GM18909 (cell line): ENCODE data around the gene TOX2.

Experiments used
- ATAC-seq: cut with Tn5 transposase; IDR thresholded peaks from one replicate; pipeline ENCODE4 v1.9.1; 2021; ENCODE audit warnings: mild to moderate bottlenecking; ENCODE audit not compliant: unreplicated experiment, poor library complexity

Gene TOX2

DNA sequence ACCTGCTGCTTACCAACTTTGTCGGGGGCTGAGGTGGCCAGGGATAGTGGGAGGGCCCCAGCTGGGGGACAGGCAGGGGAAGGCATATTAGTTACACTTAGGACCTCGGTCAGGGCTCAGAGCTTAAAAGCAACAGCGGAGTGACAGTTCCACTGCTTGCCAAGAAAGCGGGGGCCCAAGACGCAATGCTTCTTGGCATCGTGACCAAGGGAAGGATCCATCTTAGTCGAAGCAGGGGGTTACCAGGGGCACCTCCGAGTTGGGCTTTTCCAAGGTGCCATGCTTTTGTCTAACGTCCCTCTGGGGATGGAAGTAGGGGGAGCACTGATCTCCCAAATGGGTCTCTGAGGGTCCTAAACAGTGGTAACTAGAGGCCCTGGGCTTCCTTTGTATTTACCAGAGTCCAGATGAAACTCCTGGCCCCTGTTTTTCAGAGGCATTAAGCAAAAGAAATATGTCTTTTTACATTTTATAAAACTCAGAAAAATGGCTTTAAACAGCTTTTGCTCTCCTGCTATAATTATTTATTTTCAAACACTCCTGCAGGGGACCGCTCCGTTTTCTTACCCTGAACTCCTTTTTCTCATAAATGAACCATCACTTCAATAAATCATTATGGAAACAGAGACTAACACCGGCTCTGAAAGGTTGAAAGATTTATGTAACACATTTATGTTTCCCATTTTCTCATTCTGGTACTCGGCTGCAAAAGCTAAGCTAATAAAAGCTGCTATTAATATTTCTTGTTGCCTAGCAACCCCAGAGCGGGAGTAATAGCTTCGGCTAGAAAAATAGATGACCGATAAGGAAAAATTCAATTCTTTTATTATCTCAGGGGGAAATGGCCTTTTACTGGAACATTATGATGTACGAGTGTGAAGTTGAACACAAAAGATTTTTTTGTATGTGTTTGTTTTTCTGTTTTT is 100.4 kb downstream of the TOX2 start:
- ATAC-seq: no peak

DNA sequence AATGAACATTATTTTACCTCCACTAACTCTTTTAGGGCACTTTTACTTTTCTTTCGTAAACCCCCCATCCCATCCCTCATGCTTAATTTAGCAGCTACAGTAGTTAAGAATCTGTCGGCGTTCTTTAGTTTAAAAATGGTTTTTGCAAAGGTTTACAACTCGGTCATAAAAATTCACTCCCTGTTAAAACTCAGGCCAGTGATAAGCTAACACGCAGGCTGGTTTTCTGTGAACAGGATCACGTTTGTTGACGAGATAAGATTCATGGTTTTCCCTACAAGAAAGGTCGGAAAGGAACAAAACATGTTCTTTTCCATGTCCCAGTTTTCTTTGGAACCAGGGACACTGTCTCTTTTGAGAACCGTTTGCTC is 101.1 kb downstream of the TOX2 start:
- no peak for ATAC-seq

DNA sequence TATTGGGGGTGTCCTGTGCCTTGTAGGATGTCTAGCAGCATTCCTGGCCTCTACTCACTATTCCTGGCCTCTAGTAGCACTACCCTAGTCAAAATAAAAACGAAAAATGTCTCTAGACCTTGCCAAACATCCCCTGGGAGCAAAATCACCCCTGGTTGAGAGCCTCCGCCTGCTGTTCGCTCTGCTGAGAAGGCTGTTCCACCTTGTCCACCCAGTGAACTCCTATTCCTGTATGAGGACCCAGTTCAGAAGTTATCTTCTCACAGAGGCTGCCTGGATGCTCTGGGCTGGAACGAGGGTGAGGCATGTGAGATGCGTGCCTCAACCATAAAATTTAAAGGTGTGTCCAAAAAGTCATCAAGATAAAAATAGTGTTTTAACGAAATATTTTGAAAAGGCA is 101.9 kb downstream of the TOX2 start:
- no peak for ATAC-seq

DNA sequence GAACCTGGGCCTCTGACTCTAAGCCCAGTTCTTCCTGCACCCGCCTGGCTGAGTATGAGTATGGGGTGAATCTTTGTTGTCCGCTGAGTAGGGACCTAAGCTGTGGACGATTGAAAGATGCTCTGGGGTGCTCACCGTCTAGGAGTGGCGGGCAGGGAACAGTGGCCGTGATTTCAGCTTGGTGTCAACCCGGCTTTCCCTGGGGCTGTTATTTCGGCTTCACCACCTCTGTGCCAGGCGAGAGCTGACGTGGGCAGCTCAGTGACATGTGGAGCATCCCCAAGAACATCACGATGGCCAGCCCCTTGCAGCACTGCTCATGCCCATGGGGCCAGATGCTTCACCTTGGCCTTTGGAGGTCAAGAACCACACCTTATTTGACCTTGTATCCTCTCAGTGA is 102.6 kb downstream of the TOX2 start:
- ATAC-seq: no peak

DNA sequence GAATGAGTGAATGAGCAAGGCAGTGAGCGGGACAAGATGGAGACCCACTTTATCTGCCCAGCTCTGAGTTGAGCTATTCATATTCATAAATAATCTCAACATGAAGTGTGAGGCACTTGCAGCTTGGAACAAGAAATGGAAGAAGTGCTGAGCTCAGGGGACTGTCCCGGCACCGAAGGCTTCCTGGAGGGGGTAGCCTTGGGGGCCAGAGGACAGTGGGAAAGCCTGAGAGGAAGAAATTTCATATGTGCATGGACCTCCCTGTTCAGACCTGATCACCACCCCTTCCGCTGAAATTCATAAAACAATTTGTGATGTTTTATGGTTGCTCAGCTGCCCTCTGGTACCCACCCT is 103.2 kb downstream of the TOX2 start:
- no peak for ATAC-seq

DNA sequence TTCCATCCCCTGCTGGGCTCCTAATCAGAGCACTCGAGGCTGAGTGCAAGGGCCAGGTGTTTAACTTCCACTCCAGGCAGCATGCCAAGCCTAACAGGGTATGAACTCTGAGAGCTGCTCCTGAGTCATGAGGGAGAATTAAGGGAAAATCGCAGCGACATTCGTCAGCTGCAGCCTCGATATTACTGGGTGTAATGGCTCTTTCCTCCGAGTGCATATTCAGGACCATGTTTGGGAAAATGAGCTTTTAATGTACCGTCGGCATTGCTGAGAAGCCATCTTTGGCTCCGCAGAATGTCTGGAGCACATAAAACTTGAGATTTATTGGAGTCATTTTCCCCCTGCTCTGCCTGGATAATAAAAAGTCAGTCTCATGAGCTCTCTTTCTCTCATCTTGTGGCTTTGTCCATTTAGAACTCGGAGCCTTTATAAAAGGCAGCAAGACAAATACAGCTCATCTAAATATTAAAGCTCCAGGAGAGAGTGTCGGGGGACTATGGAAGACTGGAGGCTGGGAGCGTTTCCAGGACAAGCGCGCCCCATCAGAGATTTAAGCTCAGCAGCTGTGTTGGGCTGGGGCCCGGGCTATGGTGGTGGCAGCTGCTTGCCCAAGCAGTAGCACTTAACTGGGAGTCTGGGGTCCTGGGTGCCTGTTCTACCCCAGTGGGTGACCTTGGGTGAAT is 103.7 kb downstream of the TOX2 start:
- ATAC-seq: no peak

DNA sequence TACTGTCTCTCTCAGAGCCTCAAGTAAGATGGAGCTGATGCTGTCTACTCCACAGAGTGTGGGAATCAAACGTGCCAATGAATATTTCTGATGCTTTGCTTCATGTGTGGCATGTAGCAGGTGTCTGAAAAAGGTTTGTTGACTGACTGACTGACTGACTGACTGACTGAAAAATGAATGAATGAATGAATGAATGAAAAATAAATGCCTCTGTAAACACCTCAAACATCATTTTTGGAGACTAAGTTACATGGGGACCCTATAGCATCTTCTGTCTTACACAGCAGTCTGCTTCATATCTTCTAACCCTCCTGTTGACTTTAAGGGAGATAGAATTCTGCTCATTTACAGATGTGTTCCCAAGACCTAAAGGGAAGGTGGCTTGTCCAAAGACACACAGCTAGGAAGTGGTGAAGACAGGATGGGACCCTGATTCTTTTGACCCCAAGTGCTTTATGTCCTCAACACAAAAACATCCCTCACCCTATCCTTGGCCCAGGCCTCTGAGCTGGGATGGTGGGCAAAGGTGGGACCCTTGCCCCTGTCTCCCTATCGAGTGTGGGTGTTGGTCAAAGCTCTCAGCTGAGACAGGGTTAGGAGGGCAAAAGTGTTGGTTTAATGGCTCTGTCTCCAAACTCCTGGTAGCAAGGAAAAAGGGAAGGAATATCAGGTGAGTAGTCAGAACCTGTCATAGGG is 104.4 kb downstream of the TOX2 start:
- no peak for ATAC-seq

DNA sequence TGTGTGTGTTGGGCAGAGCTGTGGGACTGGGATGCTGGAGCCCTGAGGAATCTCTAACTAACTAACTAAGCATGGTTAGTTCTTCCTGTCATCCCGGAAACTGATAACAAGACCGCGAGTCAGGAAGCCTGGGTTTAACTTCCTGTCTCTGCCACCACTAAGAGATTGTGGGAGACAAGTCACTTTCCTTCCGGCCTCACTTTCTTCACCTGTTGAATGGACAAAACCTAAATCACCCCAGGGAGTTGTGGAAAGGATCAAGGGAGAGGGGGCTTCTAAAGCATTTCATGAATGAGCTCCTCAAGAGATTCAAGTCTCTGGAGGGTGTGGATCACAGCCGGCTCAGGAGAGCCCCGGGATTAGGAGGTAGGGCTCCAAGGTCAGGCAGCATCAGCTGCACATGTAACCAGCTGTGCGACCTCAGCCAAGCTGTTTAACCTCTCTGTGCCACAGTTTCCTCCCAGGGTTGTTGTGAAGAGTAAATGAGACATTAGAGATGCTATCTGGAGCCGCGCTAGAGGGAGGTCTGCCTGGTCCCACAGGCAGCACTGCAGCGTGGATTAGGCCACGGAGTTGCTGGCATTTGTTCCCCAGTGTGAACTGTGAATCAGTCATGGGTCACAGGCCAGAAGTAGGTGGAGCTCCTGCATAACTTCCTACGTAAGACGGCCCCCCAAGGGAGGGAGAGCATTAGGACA is 105.1 kb downstream of the TOX2 start:
- ATAC-seq: no peak

DNA sequence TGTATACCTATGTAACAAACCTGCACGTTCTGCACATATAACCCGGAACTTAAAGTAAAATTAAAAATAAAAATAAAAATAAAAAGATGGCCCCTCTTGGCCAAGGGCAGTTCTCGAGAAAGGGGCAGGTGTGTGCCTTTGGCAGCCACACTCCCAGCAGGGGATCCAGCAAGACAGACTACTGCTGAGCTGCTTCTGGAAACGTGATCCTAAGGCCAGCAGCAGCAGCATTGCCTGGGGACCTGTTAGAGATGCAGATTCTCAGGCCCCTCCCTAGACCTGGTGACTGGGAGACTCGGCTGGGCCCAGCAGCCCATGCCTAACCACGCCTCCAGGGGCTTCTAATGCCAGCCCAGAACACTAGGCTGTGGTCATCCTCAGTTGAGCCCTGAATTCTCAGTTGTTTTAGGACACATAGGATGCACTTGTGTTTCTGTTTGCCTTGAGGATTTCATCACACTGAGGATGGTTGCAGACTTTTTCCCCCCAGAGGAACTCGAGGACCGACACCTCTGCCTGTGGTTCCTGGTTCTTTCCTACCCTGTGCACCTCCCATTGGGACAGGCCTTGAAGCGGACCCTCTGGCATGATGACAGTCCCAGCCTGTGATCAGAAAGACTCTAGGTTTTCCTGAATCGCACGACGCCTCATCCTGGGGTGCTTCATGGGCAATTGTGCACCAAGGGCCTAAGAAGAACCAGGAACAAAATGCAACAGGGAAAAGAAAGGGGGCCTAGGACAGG is 105.9 kb downstream of the TOX2 start:
- no peak for ATAC-seq

DNA sequence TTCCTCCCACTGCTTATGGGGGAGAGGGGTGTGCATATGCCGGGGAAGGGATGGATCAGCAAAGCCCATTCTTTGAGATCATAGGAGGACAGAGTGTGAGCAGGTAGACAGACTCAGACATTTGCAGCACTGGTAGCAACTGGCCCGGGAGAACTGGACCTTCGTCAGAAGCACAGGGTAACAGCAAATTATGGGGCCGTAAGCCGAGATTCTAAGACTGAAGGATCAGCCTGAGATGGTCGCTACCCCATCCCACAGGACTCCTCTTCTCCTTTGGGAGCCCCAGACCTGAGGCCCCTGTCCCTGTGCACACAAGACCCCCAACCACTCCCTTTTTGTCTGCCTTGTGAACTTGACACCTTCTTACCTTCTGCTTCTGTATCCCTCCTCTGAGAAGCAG is 106.5 kb downstream of the TOX2 start:
- no peak for ATAC-seq

DNA sequence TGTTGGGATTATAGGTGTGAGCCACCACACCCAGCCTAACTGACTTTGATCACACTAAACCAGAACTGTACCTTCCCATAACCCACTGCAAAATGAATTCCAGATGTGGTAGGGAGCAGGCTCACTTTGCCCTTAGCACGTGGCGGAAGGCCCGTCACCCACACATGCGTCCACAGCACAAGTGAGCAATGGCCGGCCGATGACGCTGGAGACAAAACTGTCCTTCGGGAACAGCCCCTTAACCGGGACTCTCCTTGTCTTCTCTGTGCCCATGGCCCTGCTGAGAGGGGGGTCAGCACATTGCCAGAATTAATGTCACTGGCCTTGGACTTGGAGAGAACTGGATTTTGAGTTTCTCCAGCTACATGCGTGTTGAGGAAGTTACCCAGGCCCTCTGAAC is 107.2 kb downstream of the TOX2 start:
- ATAC-seq: no peak

DNA sequence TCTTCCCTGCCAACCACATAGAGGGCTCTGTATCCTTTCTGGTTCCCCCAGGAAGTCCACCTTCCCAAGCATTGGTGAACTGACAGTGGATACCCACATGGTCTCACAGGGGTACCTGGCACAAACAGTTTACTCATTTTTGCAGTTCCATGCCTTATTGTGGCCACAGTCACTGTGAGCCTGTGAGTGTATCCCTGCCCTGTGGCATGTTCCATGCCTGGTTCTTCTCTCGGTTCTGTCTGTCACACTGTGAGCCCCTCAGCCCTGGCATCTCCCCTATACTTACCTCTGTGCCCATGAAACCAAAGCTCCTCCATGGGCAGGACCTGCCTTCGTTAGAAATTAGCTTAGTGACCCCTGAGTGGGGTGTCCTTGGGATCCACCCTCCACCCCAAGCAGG is 107.8 kb downstream of the TOX2 start:
- no peak for ATAC-seq

DNA sequence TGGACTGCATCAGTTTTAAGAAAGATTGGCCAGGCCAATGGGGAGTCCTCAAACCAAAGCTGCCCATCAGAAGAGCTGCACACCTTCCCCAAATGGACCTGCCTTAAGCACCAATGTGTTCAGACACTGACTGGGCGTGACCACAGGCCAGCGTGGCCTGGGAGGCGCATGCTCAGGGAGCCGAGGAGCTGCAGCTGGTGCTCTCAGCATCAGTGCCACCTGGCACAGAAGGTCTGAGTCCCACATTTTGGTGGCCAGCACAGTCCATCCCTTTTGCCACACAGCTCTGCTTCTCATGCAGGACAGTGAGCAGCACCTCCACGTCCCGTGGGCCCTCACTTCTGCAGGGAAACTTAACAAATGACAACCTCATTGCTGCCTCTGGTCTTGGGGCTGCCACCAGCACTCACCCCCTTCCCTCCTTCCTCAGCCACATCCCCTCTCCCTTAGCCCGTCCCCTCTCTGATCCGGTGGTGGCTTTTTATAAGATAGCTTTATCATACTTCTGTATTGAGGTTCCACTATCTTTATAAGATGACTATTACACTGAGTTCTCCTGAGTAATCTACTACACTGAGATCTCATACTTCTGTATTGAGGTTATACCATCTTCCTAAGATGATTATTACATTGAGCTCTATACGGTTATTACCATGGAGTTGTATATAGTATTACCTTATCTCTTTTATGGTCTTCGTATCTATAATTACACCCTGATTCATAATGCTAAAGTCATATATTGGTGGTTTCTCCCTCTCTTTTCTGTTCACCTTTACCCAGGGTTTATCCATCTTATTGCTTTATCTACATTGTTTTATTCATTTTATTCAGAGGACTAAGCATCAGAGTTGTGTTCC is 109.1 kb downstream of the TOX2 start:
- no peak for ATAC-seq

DNA sequence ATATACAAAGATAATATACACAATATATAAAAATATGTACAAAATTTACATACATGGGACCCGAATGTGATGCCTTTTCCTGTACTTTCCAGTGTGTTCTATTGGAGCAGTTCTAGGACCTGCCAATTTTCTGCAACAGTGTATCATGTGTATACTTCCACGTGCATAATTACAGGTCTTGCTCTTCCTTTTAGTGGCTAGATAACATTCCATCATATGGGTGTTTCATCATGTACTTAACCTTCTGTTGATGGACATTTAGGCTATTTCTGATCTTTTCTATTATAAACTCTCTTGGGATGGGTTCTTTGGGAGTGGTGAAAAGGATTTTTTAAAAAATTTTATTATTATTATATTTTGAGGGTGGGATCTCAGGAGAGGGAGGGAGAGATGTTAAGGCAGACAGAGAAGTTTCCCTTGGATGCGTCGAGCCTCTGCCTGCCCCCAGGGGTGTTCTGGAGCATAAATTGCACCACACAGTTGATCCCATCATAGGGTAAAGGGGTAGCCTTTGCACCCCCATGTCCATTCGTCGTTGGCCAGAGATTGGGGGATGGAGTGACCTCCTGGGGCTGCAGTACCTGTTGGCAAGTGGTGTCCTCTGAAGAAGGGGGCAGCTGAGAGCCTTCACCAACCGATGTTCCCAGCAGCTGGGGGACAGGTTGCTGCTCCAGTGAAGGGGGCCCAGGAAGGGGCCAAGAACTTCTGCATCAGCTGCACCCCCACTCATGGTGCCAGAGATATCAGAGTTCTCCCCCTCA is 110.3 kb downstream of the TOX2 start:
- ATAC-seq: no peak

DNA sequence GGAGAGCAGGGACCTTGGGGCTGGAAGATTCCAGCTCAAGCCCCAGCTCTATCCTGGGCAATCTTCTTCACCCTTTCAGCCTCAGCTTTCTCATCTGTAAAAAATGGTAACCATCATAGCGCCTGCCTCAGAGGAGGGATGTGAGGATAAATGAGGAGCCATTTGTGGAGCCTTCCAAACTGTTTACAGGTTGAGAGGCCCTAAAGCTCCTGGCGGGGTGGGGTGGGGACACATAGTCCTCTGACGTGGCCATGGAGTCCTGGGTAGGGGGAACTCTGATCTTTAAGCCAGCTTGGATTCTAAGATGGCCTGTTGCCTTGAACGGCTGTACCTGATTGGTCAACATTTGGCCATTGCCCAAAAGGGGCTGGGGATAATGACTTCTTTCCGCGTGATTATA is 111.1 kb downstream of the TOX2 start:
- no peak for ATAC-seq

DNA sequence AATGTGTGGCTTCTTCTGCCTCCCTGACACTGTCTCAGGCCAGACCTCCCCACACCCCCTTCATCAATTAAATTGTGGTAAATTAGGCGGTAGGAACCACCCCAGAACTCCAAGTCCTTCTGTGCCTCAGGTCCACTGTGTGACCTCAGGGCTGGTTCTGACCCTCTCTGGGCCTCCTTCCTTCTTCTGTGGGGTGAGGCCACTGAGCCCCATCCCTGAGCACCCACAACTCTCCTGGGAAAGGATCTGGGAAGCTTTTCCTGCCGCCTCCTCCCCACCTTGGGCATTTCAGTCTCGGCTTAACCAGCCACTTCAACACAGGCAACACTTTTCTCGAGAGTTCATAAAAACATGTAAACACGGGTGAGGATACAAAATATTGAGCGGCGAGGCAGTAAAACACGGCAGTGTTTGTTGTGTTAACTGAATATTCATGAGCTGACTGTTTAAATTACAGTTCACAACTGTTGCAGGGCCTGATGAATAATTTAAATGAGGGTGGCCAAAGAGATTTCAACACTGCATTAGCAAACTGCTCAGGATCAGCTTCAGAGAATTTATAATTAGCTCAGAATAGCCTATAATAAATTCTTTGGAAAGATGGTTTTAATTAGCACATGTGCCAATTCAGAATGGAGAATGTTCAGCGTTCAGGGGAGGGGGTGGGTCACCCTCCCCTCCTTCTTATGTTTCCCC is 112.1 kb downstream of the TOX2 start:
- no peak for ATAC-seq

DNA sequence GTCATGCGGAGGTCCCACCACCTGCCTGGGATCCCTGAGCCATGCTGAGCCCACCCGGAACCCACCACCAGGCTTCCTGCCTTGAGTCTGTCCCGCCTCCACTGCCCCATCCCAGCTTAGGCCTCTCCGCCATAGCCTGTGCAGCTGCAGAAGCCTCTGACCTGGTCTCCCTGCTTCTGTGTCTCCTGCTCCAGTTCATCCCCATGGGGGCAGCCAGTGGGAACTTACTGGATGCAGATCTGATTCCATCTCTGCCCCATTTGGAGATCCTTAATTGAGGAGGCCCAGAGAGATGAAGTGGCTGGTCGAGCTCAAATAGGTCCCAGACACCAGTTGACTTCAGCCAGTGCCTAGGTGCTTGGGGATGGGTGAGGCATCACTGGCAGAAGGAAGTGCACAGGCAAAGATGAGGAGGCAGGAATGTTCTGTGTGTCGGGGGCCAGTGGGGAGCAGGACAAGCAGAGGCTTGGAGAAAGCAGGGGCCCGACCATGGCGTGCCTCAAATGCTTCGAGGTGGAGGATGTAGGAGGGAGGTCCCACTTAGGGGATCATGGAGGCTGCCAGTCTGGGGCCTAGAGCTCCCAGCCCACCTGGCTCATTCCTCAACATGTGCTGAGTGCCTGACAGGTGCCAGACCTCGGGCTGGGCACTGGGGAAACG is 112.8 kb downstream of the TOX2 start:
- ATAC-seq: no peak
